C4-2B (cell line): ENCODE measurements around the gene MAP3K5.

Experiments
- CTCF ChIP-seq: fragments of 450-650 bp; conservative IDR thresholded peaks from 2 replicates; pipeline ENCODE4 v1.5.1; 2017; ENCODE audit warnings: mild to moderate bottlenecking
- ZFX ChIP-seq: fragments of 450-650 bp; IDR thresholded peaks from 2 replicates; pipeline ENCODE4 v1.6.1; 2017

DNA sequence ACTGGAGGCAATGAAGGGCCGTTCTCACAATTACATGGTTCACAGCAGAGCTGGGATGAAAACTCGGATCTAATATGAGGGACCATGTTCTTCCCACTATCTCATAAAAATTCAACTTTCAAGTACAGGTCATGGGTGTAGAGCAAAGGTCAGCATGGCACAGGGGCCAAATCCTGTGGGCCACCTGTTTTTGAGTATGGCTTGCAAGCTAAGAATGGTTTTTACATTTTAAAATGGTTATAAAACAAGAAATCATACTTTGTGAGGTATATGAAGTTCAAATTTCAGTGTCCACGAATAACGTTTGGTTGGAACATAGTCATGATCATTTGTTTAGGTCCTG lies 4.6 kb downstream of the MAP3K5 start:
- TF ChIP-seq CTCF (no peak), ZFX (no peak)
